Activated T-cell treated with anti-CD3 and anti-CD28 coated beads, Interleukin-2, amount 50 U/mL, for 72 hours (primary cell): ENCODE results near the gene LRRN4. TPM values are rescaled to one million over a fixed set of nuclear protein-coding genes. Genes with fewer than 3 reads are reported as not detected.

Experiments used
- ATAC-seq, 2 donors: fragments of 150-1000 bp; cut with Tn5 transposase; replicated peaks in 1 of 2; 2 replicates each; pipeline ENCODE4 v1.10.0; 2021; ENCODE audit warnings: moderate library complexity in 2 of 2, mild to moderate bottlenecking in 1 of 2
- DNase-seq, 2 donors: peaks; one replicate each; pipeline ENCODE4 v3.0.0; 2021 to 2022; ENCODE audit warnings: mixed read lengths in 1 of 2
- H3K27ac Mint-ChIP-seq: one replicate; pipeline ENCODE4 v1.8.0; 2022; ENCODE audit warnings: mild to moderate bottlenecking, moderate library complexity, mixed read lengths
- H3K27me3 Mint-ChIP-seq: one replicate; pipeline ENCODE4 v1.8.0; 2022; ENCODE audit warnings: low read depth, mixed read lengths
- H3K36me3 Mint-ChIP-seq, 2 donors: one replicate each; pipeline ENCODE4 v1.8.0; 2022; ENCODE audit warnings: mixed read lengths in 2 of 2, mild to moderate bottlenecking in 1 of 2; ENCODE audit not compliant: insufficient read depth in 2 of 2
- H3K4me1 Mint-ChIP-seq: one replicate; pipeline ENCODE4 v1.8.0; 2022; ENCODE audit warnings: low read depth, mixed read lengths
- H3K4me3 Mint-ChIP-seq, 2 donors: one replicate each; pipeline ENCODE4 v1.8.0; 2022; ENCODE audit warnings: mild to moderate bottlenecking in 2 of 2, mixed read lengths in 2 of 2, moderate library complexity in 2 of 2
- H3K9me3 Mint-ChIP-seq, 2 donors: one replicate each; pipeline ENCODE4 v1.8.0; 2022; ENCODE audit warnings: mixed read lengths in 2 of 2
- total RNA-seq, 2 donors: library from RNA; stranded (reverse); gene quantifications; one replicate each; pipeline ENCODE4 v1.2.3, GENCODE V29; 2022

The LRRN4 gene
- total RNA-seq, result not detected

GRCh38 chr20:6053776-6054688 is at the start of gene LRRN4:
Gene LRRN4 (minus strand): TSS chr20:6054060. CDS start chr20:6052799, 1,261 bp downstream.
- ATAC-seq, result no peak
- no peak within 1 kb of the TSS for H3K27ac Mint-ChIP-seq
- peaks cover 6% of the 10 kb centered on the region for H3K4me1 Mint-ChIP-seq
- H3K9me3 Mint-ChIP-seq, result no peaks in the 10 kb centered on the region
- DNase-seq, result no peak
- no peaks in the 10 kb centered on the region for H3K36me3 Mint-ChIP-seq
- H3K27me3 Mint-ChIP-seq, result peaks cover 38% of the 10 kb centered on the region
- H3K4me3 Mint-ChIP-seq, result peak within 1 kb of the TSS; percentile 4 to 61

GRCh38 chr20:6103301-6103700 is 49.4 kb upstream of the LRRN4 start:
- DNase-seq (no peak), ATAC-seq (peak in 1 of 2 donors; percentile 17)
- Mint-ChIP-seq H3K9me3 (no peaks in the 10 kb centered on the region), H3K27me3 (peaks cover 7% of the 10 kb centered on the region), H3K36me3 (peaks cover 0 to 1% of the 10 kb centered on the region in 2 donors), H3K4me1 (no peaks in the 10 kb centered on the region), H3K4me3 (no peak overlapping the region), H3K27ac (no peak overlapping the region)

GRCh38 chr20:6101346-6101745 is 47.5 kb upstream of the LRRN4 start:
- Mint-ChIP-seq H3K27ac (no peak overlapping the region), H3K36me3 (peaks cover 0 to 1% of the 10 kb centered on the region in 2 donors), H3K27me3 (peaks cover 7% of the 10 kb centered on the region), H3K4me3 (no peak overlapping the region), H3K9me3 (no peaks in the 10 kb centered on the region), H3K4me1 (no peaks in the 10 kb centered on the region)
- DNase-seq, result no peak
- no peak for ATAC-seq

- ATAC-seq (no peak), DNase-seq (no peak)
- no peaks in the 10 kb centered on the region for H3K9me3 Mint-ChIP-seq
- no peak overlapping the region for H3K27ac Mint-ChIP-seq
- H3K27me3 Mint-ChIP-seq, result peaks cover 7% of the 10 kb centered on the region
- H3K36me3 Mint-ChIP-seq, result peaks cover 0 to 1% of the 10 kb centered on the region in 2 donors
- H3K4me1 Mint-ChIP-seq, result no peaks in the 10 kb centered on the region
- H3K4me3 Mint-ChIP-seq, result no peak overlapping the region
Measured at GRCh38 chr20:6100246-6100645, 46.4 kb upstream of the LRRN4 start.

- Mint-ChIP-seq H3K36me3 (peaks cover 0 to 1% of the 10 kb centered on the region in 2 donors), H3K4me3 (no peak overlapping the region), H3K4me1 (no peaks in the 10 kb centered on the region), H3K9me3 (no peaks in the 10 kb centered on the region), H3K27ac (no peak overlapping the region), H3K27me3 (peaks cover 7% of the 10 kb centered on the region)
- ATAC-seq (no peak), DNase-seq (no peak)
Measured at GRCh38 chr20:6099819-6100218, 46.0 kb upstream of the LRRN4 start.

GRCh38 chr20:6095409-6095808 is 41.5 kb upstream of the LRRN4 start:
- no peaks in the 10 kb centered on the region for H3K9me3 Mint-ChIP-seq
- H3K36me3 Mint-ChIP-seq, result peaks cover 0 to 1% of the 10 kb centered on the region in 2 donors
- no peak overlapping the region for H3K4me3 Mint-ChIP-seq
- ATAC-seq (no peak), DNase-seq (no peak)
- peaks cover 5% of the 10 kb centered on the region for H3K27me3 Mint-ChIP-seq
- no peak overlapping the region for H3K27ac Mint-ChIP-seq
- H3K4me1 Mint-ChIP-seq, result no peaks in the 10 kb centered on the region

GRCh38 chr20:6094565-6094964 is 40.7 kb upstream of the LRRN4 start:
- no peak for DNase-seq
- Mint-ChIP-seq H3K9me3 (no peaks in the 10 kb centered on the region), H3K36me3 (peaks cover 0 to 1% of the 10 kb centered on the region in 2 donors), H3K4me3 (no peak overlapping the region), H3K27ac (no peak overlapping the region), H3K4me1 (no peaks in the 10 kb centered on the region), H3K27me3 (peaks cover 9% of the 10 kb centered on the region)
- no peak for ATAC-seq

GRCh38 chr20:6094063-6094462 is 40.2 kb upstream of the LRRN4 start:
- Mint-ChIP-seq H3K27ac (no peak overlapping the region), H3K4me1 (no peaks in the 10 kb centered on the region), H3K4me3 (no peak overlapping the region), H3K9me3 (no peaks in the 10 kb centered on the region), H3K27me3 (peaks cover 12% of the 10 kb centered on the region), H3K36me3 (no peaks in the 10 kb centered on the region)
- ATAC-seq, result no peak
- DNase-seq, result no peak

GRCh38 chr20:6091661-6092060 is 37.8 kb upstream of the LRRN4 start:
- no peak overlapping the region for H3K27ac Mint-ChIP-seq
- DNase-seq (no peak), ATAC-seq (no peak)
- no peak overlapping the region for H3K4me3 Mint-ChIP-seq
- H3K4me1 Mint-ChIP-seq, result no peaks in the 10 kb centered on the region
- H3K9me3 Mint-ChIP-seq, result peaks cover 0 to 3% of the 10 kb centered on the region in 2 donors
- H3K27me3 Mint-ChIP-seq, result peaks cover 19% of the 10 kb centered on the region
- H3K36me3 Mint-ChIP-seq, result no peaks in the 10 kb centered on the region

- ATAC-seq (no peak), DNase-seq (no peak)
- no peaks in the 10 kb centered on the region for H3K36me3 Mint-ChIP-seq
- H3K4me1 Mint-ChIP-seq, result no peaks in the 10 kb centered on the region
- peaks cover 18% of the 10 kb centered on the region for H3K27me3 Mint-ChIP-seq
- H3K27ac Mint-ChIP-seq, result no peak overlapping the region
- peaks cover 4 to 5% of the 10 kb centered on the region in 2 donors for H3K9me3 Mint-ChIP-seq
- H3K4me3 Mint-ChIP-seq, result no peak overlapping the region
Measured at GRCh38 chr20:6086868-6087267, 33.0 kb upstream of the LRRN4 start.

GRCh38 chr20:6083926-6084325 is 30.1 kb upstream of the LRRN4 start:
- Mint-ChIP-seq H3K36me3 (no peaks in the 10 kb centered on the region), H3K27me3 (peaks cover 12% of the 10 kb centered on the region), H3K9me3 (peaks cover 4 to 5% of the 10 kb centered on the region in 2 donors), H3K4me3 (no peak overlapping the region), H3K4me1 (no peaks in the 10 kb centered on the region), H3K27ac (no peak overlapping the region)
- DNase-seq, result no peak
- ATAC-seq, result no peak

- Mint-ChIP-seq H3K4me3 (no peak overlapping the region), H3K4me1 (no peaks in the 10 kb centered on the region), H3K36me3 (no peaks in the 10 kb centered on the region), H3K27me3 (no peaks in the 10 kb centered on the region), H3K27ac (no peak overlapping the region), H3K9me3 (peaks cover 0 to 1% of the 10 kb centered on the region in 2 donors)
- DNase-seq, result no peak
- no peak for ATAC-seq
Measured at GRCh38 chr20:6081236-6081635, 27.4 kb upstream of the LRRN4 start.

GRCh38 chr20:6079016-6079415 is 25.2 kb upstream of the LRRN4 start:
- DNase-seq (no peak), ATAC-seq (no peak)
- Mint-ChIP-seq H3K9me3 (no peaks in the 10 kb centered on the region), H3K4me3 (no peak overlapping the region), H3K4me1 (no peaks in the 10 kb centered on the region), H3K27me3 (no peaks in the 10 kb centered on the region), H3K36me3 (no peaks in the 10 kb centered on the region), H3K27ac (no peak overlapping the region)
